H1 (cell line): Measurements from ENCODE around the gene SRD5A3. TPM values are rescaled to one million over a fixed set of nuclear protein-coding genes. Genes with fewer than 3 reads are reported as not detected.

ENCODE experiments used
- JUND ChIP-seq: IDR thresholded peaks from 2 replicates; pipeline ENCODE4 v1.6.1; 2011; ENCODE audit warnings: mild to moderate bottlenecking, improper control_type of control experiment, low read length
- RAD21 ChIP-seq, 2 experiments: IDR thresholded peaks in 1 of 2; conservative IDR thresholded peaks in 1 of 2; 2 replicates each; pipeline ENCODE4 v1.6.1; 2011; ENCODE audit warnings: low read depth in 2 of 2, low read length in 2 of 2, improper control_type of control experiment in 1 of 2, inconsistent platforms in 1 of 2, mild to moderate bottlenecking in 1 of 2, moderate library complexity in 1 of 2
- RFX5 ChIP-seq: IDR thresholded peaks from 2 replicates; pipeline ENCODE4 v1.6.1; 2011; ENCODE audit warnings: low read depth, low read length, improper control_type of control experiment, borderline replicate concordance
- polyA plus RNA-seq, 7 experiments: library from polyadenylated mRNA; depleted of rRNA in 3 of 7; stranded (reverse) in 5 of 7; unstranded in 2 of 7; fragments of >200 nt in 5 of 7; fragments of 200-250 nt in 2 of 7; gene quantifications; 1 replicate in 5 of 7; 2 replicates in 1 of 7; 4 replicates in 1 of 7; pipeline versions ENCODE4 v1.2.1 to v1.2.3, GENCODE V29; 2011 to 2013; ENCODE audit warnings: missing spikeins in 2 of 7, mixed read lengths in 2 of 7
- total RNA-seq: library from RNA; stranded (reverse); fragmentation: NEBNext Ultra II Directional; extraction: Animal tissue kit (Norgen Biotek cat#: 25700); gene quantifications from 2 replicates; pipeline ENCODE4 v1.2.1, GENCODE V29; 2021

SRD5A3 gene
- total and polyA plus RNA-seq, 2 of the 8 experiments (the other 6 are each of a cell fraction or from before 2014, with no cell fraction given), result 19.6 to 34.6 TPM

DNA sequence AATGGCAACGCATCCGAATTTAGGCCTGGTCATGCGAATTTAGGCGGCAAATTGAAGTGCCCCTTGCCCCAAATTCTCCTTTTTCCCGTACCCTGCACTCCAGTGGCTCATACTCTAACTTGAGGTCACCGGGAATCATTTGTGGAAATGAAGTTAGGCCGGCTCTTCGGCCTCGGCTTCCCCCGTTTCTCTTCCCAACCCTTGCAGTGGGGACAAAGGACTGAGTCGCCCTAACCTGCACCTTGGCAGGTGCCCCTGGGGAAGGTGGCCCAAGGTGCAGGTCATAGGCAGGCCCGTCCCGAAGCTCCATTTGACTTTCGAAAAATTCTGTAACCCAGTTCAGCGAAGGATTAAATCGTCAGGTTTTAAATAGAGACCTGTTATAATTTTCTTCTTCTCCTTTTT, 811 bp downstream of the SRD5A3 start (continued):
- TF ChIP-seq RAD21 (IDR thresholded peaks at IDR 0.05 in 1 of 2, conservative IDR thresholded peaks at IDR 0.05 in 1 of 2; ENCODE audit: low read depth in 2 of 2, low read length in 2 of 2), result no peak
- no peak for TF ChIP-seq JUND
- no peak for TF ChIP-seq RFX5
- TF ChIP-seq, all 59 proteins: peak for 2
